H1 (cell line): ENCODE measurements around the gene KCNIP3. TPM values are rescaled to one million over a fixed set of nuclear protein-coding genes. Genes with fewer than 3 reads are reported as not detected.

Experiments
- CTCF ChIA-PET: fragments of 300-600 bp; sonication (Branson Sonifier 250); formaldehyde crosslinking; loops from one replicate; lab custom pipeline; 2021; ENCODE audit not compliant: partially characterized antibody; lab: Charles Lee
- POLR2A ChIA-PET: fragments of 300-600 bp; sonication (Branson Sonifier 250); formaldehyde crosslinking; loops from one replicate; lab custom pipeline; 2021; ENCODE audit warnings: inconsistent platforms; ENCODE audit not compliant: partially characterized antibody; lab: Charles Lee
- DNase-seq, 2 experiments: peaks; one replicate each; pipeline versions ENCODE4 v3.0.0 to v3.0.0-alpha.2; 2010 to 2022; ENCODE audit warnings: low spot score in 2 of 2, low read depth in 1 of 2, mixed read lengths in 1 of 2
- FAIRE-seq: peaks from 2 replicates; lab custom pipeline; 2011; peaks lifted over from hg19 to GRCh38; lab: Jason Lieb, UNC
- H2AFZ ChIP-seq: 2 replicates; pipeline ENCODE4 v1.8.1; 2012; ENCODE audit warnings: low read length, inconsistent platforms
- H2AK5ac ChIP-seq: 2 replicates; pipeline ENCODE4 v1.6.1; 2013; ENCODE audit warnings: low read depth, low read length
- H2BK120ac ChIP-seq: replicated peaks from 2 replicates; pipeline ENCODE3; 2013; ENCODE audit warnings: low read depth, low read length, inconsistent platforms
- H2BK12ac ChIP-seq: 2 replicates; pipeline ENCODE4 v1.6.1; 2013; ENCODE audit warnings: low read depth, low read length
- H2BK15ac ChIP-seq: 2 replicates; pipeline ENCODE4 v1.6.1; 2013; ENCODE audit warnings: low read length
- H2BK20ac ChIP-seq: 2 replicates; pipeline ENCODE4 v1.6.1; 2013; ENCODE audit warnings: low read length
- H2BK5ac ChIP-seq: 2 replicates; pipeline ENCODE4 v1.6.1; 2013; ENCODE audit warnings: low read depth, low read length
- H3K14ac ChIP-seq: 2 replicates; pipeline ENCODE4 v1.6.1; 2013; ENCODE audit warnings: inconsistent platforms; ENCODE audit not compliant: insufficient read length
- H3K18ac ChIP-seq: 2 replicates; pipeline ENCODE4 v1.6.1; 2013; ENCODE audit warnings: low read length; ENCODE audit errors: extremely low read depth
- H3K23ac ChIP-seq: 2 replicates; pipeline ENCODE4 v1.6.1; 2013; ENCODE audit warnings: inconsistent platforms; ENCODE audit not compliant: insufficient read length
- H3K23me2 ChIP-seq: 2 replicates; pipeline ENCODE4 v1.6.1; 2013; ENCODE audit warnings: low read depth, low read length
- H3K27ac ChIP-seq: 2 replicates; pipeline ENCODE4 v1.6.1; 2011; ENCODE audit warnings: low read depth, low read length, inconsistent platforms
- H3K27me3 ChIP-seq, 4 experiments: replicated peaks in 1 of 4; 1 replicate in 1 of 4; 2 replicates in 3 of 4; pipeline versions ENCODE4 v1.6.1 to v1.8.1; 2011 to 2013; ENCODE audit warnings: low read length in 3 of 4, mild to moderate bottlenecking in 3 of 4, inconsistent platforms in 2 of 4, mixed read lengths in 2 of 4, moderate library complexity in 1 of 4; ENCODE audit not compliant: control insufficient read depth in 3 of 4, insufficient read depth in 3 of 4; ENCODE audit errors: extremely low read depth in 1 of 4
- H3K36me3 ChIP-seq, 4 experiments: 2 replicates each; pipeline versions ENCODE4 v1.6.1 to v1.8.1; 2011 to 2013; ENCODE audit warnings: mild to moderate bottlenecking in 4 of 4, low read length in 3 of 4, moderate library complexity in 2 of 4, control low read depth in 1 of 4, inconsistent platforms in 1 of 4; ENCODE audit not compliant: insufficient read depth in 4 of 4, control insufficient read depth in 2 of 4
- H3K4ac ChIP-seq: replicated peaks from 2 replicates; pipeline ENCODE3; 2013; ENCODE audit warnings: low read length, low read depth, mixed read lengths, inconsistent platforms; ENCODE audit not compliant: insufficient read length
- H3K4me1 ChIP-seq, 4 experiments: replicated peaks in 1 of 4; 1 replicate in 1 of 4; 2 replicates in 3 of 4; pipeline versions ENCODE4 v1.6.1 to v1.8.1; 2011 to 2013; ENCODE audit warnings: low read length in 3 of 4, inconsistent platforms in 2 of 4, mixed read lengths in 1 of 4; ENCODE audit not compliant: insufficient read depth in 4 of 4, control insufficient read depth in 3 of 4
- H3K4me2 ChIP-seq, 2 experiments: 2 replicates each; pipeline versions ENCODE4 v1.6.1 to v1.8.1; 2011 to 2013; ENCODE audit warnings: low read depth in 2 of 2, low read length in 2 of 2, control low read depth in 1 of 2, inconsistent platforms in 1 of 2, mild to moderate bottlenecking in 1 of 2; ENCODE audit not compliant: insufficient read depth in 1 of 2
- H3K4me3 ChIP-seq, 4 experiments: fragments of 200-600, 300-600 bp in 1 of 4; sonication (generic), shearing (Covaris generic), sonication (Bioruptor Twin) in 1 of 4; 2 replicates each; pipeline versions ENCODE4 v1.5.1 to v1.8.1; 2011 to 2016; ENCODE audit warnings: low read length in 4 of 4, low read depth in 3 of 4, control low read depth in 2 of 4, inconsistent platforms in 2 of 4, mild to moderate bottlenecking in 2 of 4, mixed read lengths in 1 of 4, moderate library complexity in 1 of 4; ENCODE audit not compliant: insufficient read depth in 2 of 4; ENCODE audit errors: extremely low read depth in 1 of 4
- H3K56ac ChIP-seq: replicated peaks from 2 replicates; pipeline ENCODE3; 2013; ENCODE audit warnings: low read depth, mild to moderate bottlenecking, mixed read lengths, low read length, inconsistent platforms; ENCODE audit not compliant: insufficient read length
- H3K79me1 ChIP-seq: 2 replicates; pipeline ENCODE4 v1.6.1; 2013; ENCODE audit warnings: low read depth, low read length, control low read depth
- H3K79me2 ChIP-seq, 2 experiments: 2 replicates each; pipeline versions ENCODE4 v1.6.1 to v1.8.1; 2012 to 2013; ENCODE audit warnings: low read length in 2 of 2, mild to moderate bottlenecking in 2 of 2, inconsistent platforms in 1 of 2; ENCODE audit not compliant: insufficient read depth in 2 of 2, control insufficient read depth in 1 of 2
- H3K9ac ChIP-seq, 4 experiments: replicated peaks in 1 of 4; 1 replicate in 1 of 4; 2 replicates in 3 of 4; pipeline versions ENCODE4 v1.6.1 to v1.8.1; 2011 to 2013; ENCODE audit warnings: low read depth in 3 of 4, low read length in 3 of 4, control low read depth in 2 of 4, mild to moderate bottlenecking in 2 of 4, moderate library complexity in 2 of 4, inconsistent platforms in 1 of 4; ENCODE audit errors: extremely low read depth in 1 of 4
- H3K9me3 ChIP-seq, 2 experiments: 2 replicates each; pipeline versions ENCODE4 v1.6.1 to v1.8.1; 2012 to 2013; ENCODE audit warnings: mild to moderate bottlenecking in 2 of 2, moderate library complexity in 2 of 2, control low read depth in 1 of 2, inconsistent platforms in 1 of 2, low read depth in 1 of 2, low read length in 1 of 2, mixed read lengths in 1 of 2; ENCODE audit not compliant: insufficient read depth in 2 of 2
- H4K20me1 ChIP-seq, 2 experiments: replicated peaks in 1 of 2; 2 replicates each; pipeline versions ENCODE3 to v1.8.1; 2011 to 2013; ENCODE audit warnings: inconsistent platforms in 2 of 2, low read length in 2 of 2, mild to moderate bottlenecking in 1 of 2; ENCODE audit not compliant: insufficient read depth in 2 of 2, control insufficient read depth in 1 of 2
- H4K5ac ChIP-seq: 2 replicates; pipeline ENCODE4 v1.6.1; 2013; ENCODE audit warnings: low read length, low read depth, mixed read lengths, inconsistent platforms; ENCODE audit not compliant: insufficient read length
- H4K8ac ChIP-seq: 2 replicates; pipeline ENCODE4 v1.8.0; 2013; ENCODE audit warnings: mild to moderate bottlenecking, moderate library complexity, low read length, inconsistent platforms; ENCODE audit not compliant: insufficient read depth; ENCODE audit errors: extremely low read depth
- H4K91ac ChIP-seq: replicated peaks from 2 replicates; pipeline ENCODE3; 2013; ENCODE audit warnings: low read length, mixed read lengths, inconsistent platforms; ENCODE audit not compliant: insufficient read length
- ATF3 ChIP-seq: IDR thresholded peaks from 2 replicates; pipeline ENCODE4 v1.6.1; 2011; ENCODE audit warnings: low read depth, mild to moderate bottlenecking, low read length; ENCODE audit not compliant: insufficient read depth
- CTCF ChIP-seq, 3 experiments: IDR thresholded peaks; 1 replicate in 2 of 3; 2 replicates in 1 of 3; pipeline versions ENCODE4 v1.5.1 to v1.6.1; 2011; ENCODE audit warnings: low read length in 3 of 3, mild to moderate bottlenecking in 3 of 3, inconsistent platforms in 2 of 3, low read depth in 1 of 3, moderate library complexity in 1 of 3; ENCODE audit not compliant: insufficient read depth in 1 of 3; ENCODE audit errors: control extremely low read depth in 1 of 3
- GTF2F1 ChIP-seq: IDR thresholded peaks from 2 replicates; pipeline ENCODE4 v1.6.1; 2012; ENCODE audit warnings: low read depth, low read length, improper control_type of control experiment, borderline replicate concordance
- KDM5A ChIP-seq: fragments of 200-600 bp; IDR thresholded peaks from 2 replicates; pipeline ENCODE4 v1.7.1; 2012; ENCODE audit warnings: mild to moderate bottlenecking, low read length, inconsistent platforms, mixed read lengths
- SAP30 ChIP-seq: fragments of 300-600 bp; sonication (generic); IDR thresholded peaks from 2 replicates; pipeline ENCODE4 v1.7.1; 2012; ENCODE audit warnings: low read length, moderate library complexity, mild to moderate bottlenecking, inconsistent platforms; ENCODE audit not compliant: insufficient read depth, insufficient replicate concordance
- SIN3A ChIP-seq, 2 experiments: IDR thresholded peaks in 1 of 2; conservative IDR thresholded peaks in 1 of 2; 2 replicates each; pipeline ENCODE4 v1.6.1; 2011 to 2012; ENCODE audit warnings: low read length in 2 of 2, improper control_type of control experiment in 1 of 2, low read depth in 1 of 2, mild to moderate bottlenecking in 1 of 2
- SP4 ChIP-seq: IDR thresholded peaks from 2 replicates; pipeline ENCODE4 v1.6.1; 2012; ENCODE audit warnings: low read length, inconsistent platforms
- TAF7 ChIP-seq: optimal IDR thresholded peaks from 2 replicates; pipeline ENCODE3; 2011; ENCODE audit warnings: low read depth, mild to moderate bottlenecking, inconsistent platforms, low read length, moderate library complexity, borderline replicate concordance
- TCF12 ChIP-seq: IDR thresholded peaks from 2 replicates; pipeline ENCODE4 v1.6.1; 2011; ENCODE audit warnings: low read depth, mild to moderate bottlenecking, low read length
- WGBS, 2 experiments: shearing (Covaris generic) in 1 of 2; methylation state at CpG; one replicate each; pipeline versions ENCODE4 v1.1.6 to v1.1.7; 2013 to 2015; ENCODE audit warnings: low lambda C conversion rate in 2 of 2, mixed read lengths in 2 of 2, inconsistent platforms in 1 of 2, low coverage in 1 of 2, missing lambda C conversion rate in 1 of 2; ENCODE audit not compliant: insufficient replicate concordance in 2 of 2, insufficient coverage in 1 of 2, insufficient read length in 1 of 2; ENCODE audit errors: extremely low coverage in 1 of 2, missing lambda C conversion rate in 1 of 2; 5-methylcytosine and 5-hydroxymethylcytosine counted together
- polyA plus RNA-seq, 7 experiments: library from polyadenylated mRNA; depleted of rRNA in 3 of 7; stranded (reverse) in 5 of 7; unstranded in 2 of 7; fragments of >200 nt in 5 of 7; fragments of 200-250 nt in 2 of 7; gene quantifications; 1 replicate in 5 of 7; 2 replicates in 1 of 7; 4 replicates in 1 of 7; pipeline versions ENCODE4 v1.2.1 to v1.2.3, GENCODE V29; 2011 to 2013; ENCODE audit warnings: missing spikeins in 2 of 7, mixed read lengths in 2 of 7
- total RNA-seq: library from RNA; stranded (reverse); fragmentation: NEBNext Ultra II Directional; extraction: Animal tissue kit (Norgen Biotek cat#: 25700); gene quantifications from 2 replicates; pipeline ENCODE4 v1.2.1, GENCODE V29; 2021

The KCNIP3 gene
- total and polyA plus RNA-seq, 2 of the 8 experiments (the other 6 are each of a cell fraction or from before 2014, with no cell fraction given), result 0.33 to 1.9 TPM

GRCh38 chr2:95269036-95269680 is 28.0 kb upstream of the KCNIP3 start:
- H3K56ac ChIP-seq, result no peak overlapping the region
- H3K18ac ChIP-seq, result no peak overlapping the region
- no peak overlapping the region for H4K5ac ChIP-seq
- no peaks in the 10 kb centered on the region for H3K79me2 ChIP-seq
- peaks cover 72 to 93% of the 10 kb centered on the region in 2 experiments for H3K9me3 ChIP-seq
- no peaks in the 10 kb centered on the region; the same call in 1 of the 2 replicates for H3K23me2 ChIP-seq
- no peak overlapping the region for H2AK5ac ChIP-seq
- no peak overlapping the region for H4K91ac ChIP-seq
- POLR2A ChIA-PET, result no interaction called here
- no peak overlapping the region for H3K4ac ChIP-seq
- peaks cover 0 to 6% (median 0%) of the 10 kb centered on the region in 4 experiments; a peak in 2 of 7 replicates for H3K4me1 ChIP-seq
- DNase-seq (no peak), FAIRE-seq (no peak)
- H3K27ac ChIP-seq, result no peak overlapping the region
- no peak overlapping the region for H2BK120ac ChIP-seq
- H3K27me3 ChIP-seq, result no peaks in the 10 kb centered on the region
- H3K4me2 ChIP-seq, result no peak overlapping the region
- no peak overlapping the region for H3K9ac ChIP-seq
- H2BK5ac ChIP-seq, result no peak overlapping the region
- H3K4me3 ChIP-seq, result no peak overlapping the region
- H2AFZ ChIP-seq, result no peak overlapping the region
- H2BK15ac ChIP-seq, result no peak overlapping the region
- no peaks in the 10 kb centered on the region; the same call in 1 of the 2 replicates for H3K79me1 ChIP-seq
- no peak overlapping the region for H3K23ac ChIP-seq
- no peak overlapping the region for H2BK12ac ChIP-seq
- no peak overlapping the region for H2BK20ac ChIP-seq
- WGBS, 2 experiments, result 96% methylated on average over 8 of the region's 10 CpGs; no CpG with 5 or more reads in 1 of the 2 experiments
- H4K8ac ChIP-seq, result no peak overlapping the region
- no peaks in the 10 kb centered on the region for H4K20me1 ChIP-seq
- H3K36me3 ChIP-seq, result no peaks in the 10 kb centered on the region
- CTCF ChIA-PET, result interaction anchor here (0.6 kb wide), 1 partner anchor 20 kb away, joined by 3 read pairs; no protein-coding TSS in a partner anchor
- no peak overlapping the region for H3K14ac ChIP-seq
- TF ChIP-seq ATF3 (no peak), TAF7 (no peak), SAP30 (no peak), SP4 (no peak), GTF2F1 (no peak), TCF12 (no peak), CTCF (IDR thresholded peaks at IDR 0.05; ENCODE audit: control extremely low read depth in 1 of 3, insufficient read depth in 1 of 3, low read depth in 1 of 3, low read length in 3 of 3) (no peak), SIN3A (conservative IDR thresholded peaks at IDR 0.05 in 1 of 2, IDR thresholded peaks at IDR 0.05 in 1 of 2; ENCODE audit: low read depth in 1 of 2, low read length in 2 of 2) (no peak), KDM5A (no peak)
